DMS153 treated with DMSO at 0.1 percent for 48 hours (cell line): Measurements from ENCODE around the gene P4HA2.
"Not testable (repeated sequence)": the region's sequence is repeated elsewhere in the genome, so short reads cannot be mapped to it uniquely, and the experiment has no call there.

Experiments used
- DNase-seq: peaks from one replicate; lab custom pipeline; 2025; ENCODE audit not compliant: unreplicated experiment; lab: John Stamatoyannopoulos, UW

P4HA2 gene

GRCh38 chr5:132202711-132203463 is 24.8 kb downstream of the P4HA2 start:
- no peak for DNase-seq

GRCh38 chr5:132199116-132199680 is 28.5 kb downstream of the P4HA2 start:
- DNase-seq, result no peak

GRCh38 chr5:132198571-132198970 is 29.1 kb downstream of the P4HA2 start:
- DNase-seq, result no peak

GRCh38 chr5:132195727-132196126 is 31.9 kb downstream of the P4HA2 start:
- no peak for DNase-seq

- DNase-seq, result no peak
These were observed 34.4 kb downstream of the P4HA2 start for GRCh38 chr5:132193165-132193694.

GRCh38 chr5:132190161-132190817 is 37.4 kb downstream of the P4HA2 start:
- DNase-seq, result peak; percentile 32

- no peak for DNase-seq
These were observed 43.1 kb downstream of the P4HA2 start for GRCh38 chr5:132184588-132184987.

- DNase-seq, result no peak
These were observed 43.9 kb downstream of the P4HA2 start for GRCh38 chr5:132183723-132184122.

- DNase-seq, result no peak
These were observed 45.2 kb downstream of the P4HA2 start for GRCh38 chr5:132182359-132183040.

GRCh38 chr5:132181011-132181629 is 46.5 kb downstream of the P4HA2 start:
- DNase-seq, result no peak

GRCh38 chr5:132180134-132180745 is 47.4 kb downstream of the P4HA2 start:
- no peak for DNase-seq

GRCh38 chr5:132179405-132179804 is 48.2 kb downstream of the P4HA2 start:
- no peak for DNase-seq

- no peak for DNase-seq
These were observed 49.9 kb downstream of the P4HA2 start for GRCh38 chr5:132177691-132178149.

GRCh38 chr5:132176987-132177386 is 50.7 kb downstream of the P4HA2 start:
- no peak for DNase-seq

GRCh38 chr5:132176521-132176945 is 51.1 kb downstream of the P4HA2 start:
- no peak for DNase-seq

- DNase-seq, result no peak
These were observed 64.7 kb downstream of the P4HA2 start for GRCh38 chr5:132162945-132163344.

GRCh38 chr5:132161574-132162326 is 65.9 kb downstream of the P4HA2 start:
- not testable (repeated sequence) for DNase-seq

GRCh38 chr5:132156413-132156812 is 71.2 kb downstream of the P4HA2 start:
- no peak for DNase-seq

GRCh38 chr5:132150565-132150964 is 77.1 kb downstream of the P4HA2 start:
- DNase-seq, result no peak

GRCh38 chr5:132147663-132148062 is 80.0 kb downstream of the P4HA2 start:
- DNase-seq, result no peak
